Stimulated activated CD4-positive, alpha-beta T cell treated with anti-CD3 and anti-CD28 coated beads, Interleukin-1b, Interleukin-23, amount 100 ng/mL, for 1 hour (primary cell): ENCODE measurements around the gene UVSSA.

Experiments used
- DNase-seq, 2 donors: peaks; one replicate each; pipeline ENCODE4 v3.0.0-alpha.2; 2020; ENCODE audit warnings: low read depth in 2 of 2

UVSSA gene

GRCh38 chr4:1349359-1350168 is 2.6 kb downstream of the UVSSA start:
- DNase-seq = no peak

- no peak for DNase-seq
These were observed 3.1 kb downstream of the UVSSA start for GRCh38 chr4:1350169-1350520.

- peak; percentile 85 to 92 for DNase-seq
These were observed 5.0 kb downstream of the UVSSA start for GRCh38 chr4:1351854-1352566.

- no peak for DNase-seq
These were observed 5.5 kb downstream of the UVSSA start for GRCh38 chr4:1352567-1352900.

GRCh38 chr4:1353186-1354055 is 6.4 kb downstream of the UVSSA start:
- no peak for DNase-seq

- no peak for DNase-seq
These were observed 7.4 kb downstream of the UVSSA start for GRCh38 chr4:1354136-1354982.

GRCh38 chr4:1354983-1355275 is 7.9 kb downstream of the UVSSA start:
- no peak for DNase-seq

- no peak for DNase-seq
These were observed 8.4 kb downstream of the UVSSA start for GRCh38 chr4:1355378-1355777.

GRCh38 chr4:1356181-1356998 is 9.4 kb downstream of the UVSSA start:
- peak in 1 of 2 donors; percentile 26 for DNase-seq

GRCh38 chr4:1357356-1358248 is 10.6 kb downstream of the UVSSA start:
- DNase-seq = no peak

GRCh38 chr4:1358421-1359143 is 11.6 kb downstream of the UVSSA start:
- no peak for DNase-seq

- DNase-seq = no peak
These were observed 12.1 kb downstream of the UVSSA start for GRCh38 chr4:1359144-1359501.

- no peak for DNase-seq
These were observed 13.0 kb downstream of the UVSSA start for GRCh38 chr4:1359976-1360375.

- no peak for DNase-seq
These were observed 13.6 kb downstream of the UVSSA start for GRCh38 chr4:1360423-1361283.

- DNase-seq = no peak
These were observed 14.4 kb downstream of the UVSSA start for GRCh38 chr4:1361431-1361830.

GRCh38 chr4:1362046-1362445 is 15.0 kb downstream of the UVSSA start:
- DNase-seq = no peak

- DNase-seq = no peak
These were observed 15.5 kb downstream of the UVSSA start for GRCh38 chr4:1362521-1362920.

GRCh38 chr4:1363513-1363912 is 16.5 kb downstream of the UVSSA start:
- no peak for DNase-seq
